ENCODE data around the gene GALK2. TPM values are rescaled to one million over a fixed set of nuclear protein-coding genes. Genes with fewer than 3 reads are reported as not detected.

GALK2 gene
- total and polyA plus RNA-seq, 7 donors, result 14.7 to 36.0 (median 16.3) TPM

DNA sequence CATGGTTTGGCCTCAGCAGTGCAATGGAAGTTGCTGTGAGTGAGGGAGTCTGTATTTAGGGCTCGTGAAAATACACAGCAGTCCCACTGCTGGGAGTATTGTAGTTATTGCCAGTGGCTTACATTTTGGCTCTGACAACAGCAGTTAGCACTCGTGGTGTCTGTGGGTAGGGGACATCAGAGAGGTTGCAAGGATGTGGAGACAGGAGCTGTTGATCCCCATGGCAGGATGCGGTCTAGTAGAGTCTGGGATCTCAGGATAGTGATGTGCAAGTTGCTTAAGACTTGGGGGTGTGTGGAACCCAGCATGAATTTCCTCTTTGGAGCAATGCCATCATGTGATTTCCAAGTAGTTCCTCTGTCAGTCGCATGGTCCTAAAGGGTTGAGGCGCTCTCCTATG is 59.9 kb downstream of the GALK2 start:
- no peak for TF ChIP-seq CTCF (IDR thresholded peaks at IDR 0.05)
- 85 to 94% (median 91%) methylated on average over 5 of the region's 5 CpGs for WGBS, 3 donors

DNA sequence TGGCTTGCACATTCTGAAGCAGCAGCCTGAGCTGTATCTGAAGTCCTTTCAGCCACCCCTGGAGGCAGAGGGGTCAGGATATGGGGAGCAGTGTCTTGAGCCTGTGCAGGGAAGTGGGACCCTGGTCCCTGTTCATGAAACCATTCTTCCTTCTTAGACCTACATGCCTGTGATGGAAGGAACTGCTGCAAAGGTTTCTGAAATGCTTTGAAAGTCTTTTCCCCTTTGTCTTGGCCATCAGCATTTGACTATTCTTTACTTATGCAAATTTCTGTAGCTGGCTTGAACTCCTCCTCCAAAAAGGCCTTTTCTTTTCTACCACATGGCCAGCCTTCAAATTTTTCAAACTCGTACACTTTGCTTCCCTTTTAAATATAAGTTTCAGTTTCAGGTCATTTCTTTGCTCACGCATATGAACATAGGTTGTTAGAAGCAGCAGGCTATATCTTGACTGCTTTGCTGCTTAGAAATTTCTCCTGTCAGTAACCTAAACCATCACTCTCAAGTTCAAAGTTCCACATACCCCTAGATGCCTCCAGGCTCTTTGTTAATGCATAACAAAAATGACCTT is 62.3 kb downstream of the GALK2 start:
- H3K27me3 ChIP-seq (ENCODE audit: insufficient read depth in 3 of 3, low read length in 2 of 3), result no peaks in the 10 kb centered on the region
- H3K9me3 ChIP-seq, result peaks cover 9% of the 10 kb centered on the region
- intact Hi-C loops (cut with DNase I), result loop anchor here (10.0 kb wide), 2 partner anchors 772 to 912 kb away; no protein-coding TSS in a partner anchor
- H3K27ac ChIP-seq, result no peak overlapping the region
- DNase-seq (no peak), ATAC-seq (no peak)
- WGBS, 3 donors, result 87 to 94% (median 94%) methylated on average over 2 of the region's 2 CpGs
- no peaks in the 10 kb centered on the region for H3K36me3 ChIP-seq (ENCODE audit: insufficient read depth in 1 of 2, low read depth in 1 of 2)
- no peak overlapping the region for H3K4me3 ChIP-seq
- no peaks in the 10 kb centered on the region for H3K4me1 ChIP-seq
- no peak for TF ChIP-seq CTCF (IDR thresholded peaks at IDR 0.05)

More for the DNA sequence above, 59.9 kb downstream of the GALK2 start:
- ATAC-seq (no peak), DNase-seq (no peak)
- intact Hi-C loops (cut with DNase I), result loop anchor here (10.0 kb wide), 2 partner anchors 775 to 915 kb away; no protein-coding TSS in a partner anchor
- H3K4me3 ChIP-seq, result no peak overlapping the region
- no peak overlapping the region for H3K27ac ChIP-seq
- no peaks in the 10 kb centered on the region for H3K4me1 ChIP-seq
- no peaks in the 10 kb centered on the region for H3K36me3 ChIP-seq (ENCODE audit: insufficient read depth in 1 of 2, low read depth in 1 of 2)
- H3K9me3 ChIP-seq, result peaks cover 9% of the 10 kb centered on the region
- H3K27me3 ChIP-seq (ENCODE audit: insufficient read depth in 3 of 3, low read length in 2 of 3), result no peaks in the 10 kb centered on the region

GRCh38 chr15:49235446-49236124 is 65.5 kb downstream of the GALK2 start:
- no peaks in the 10 kb centered on the region for H3K27me3 ChIP-seq (ENCODE audit: insufficient read depth in 3 of 3, low read length in 2 of 3)
- peaks cover 0 to 9% of the 10 kb centered on the region in 2 donors for H3K36me3 ChIP-seq (ENCODE audit: insufficient read depth in 1 of 2, low read depth in 1 of 2)
- H3K4me3 ChIP-seq, result no peak overlapping the region
- 26 to 31% (median 29%) methylated on average over 3 of the region's 3 CpGs for WGBS, 3 donors
- TF ChIP-seq CTCF (IDR thresholded peaks at IDR 0.05), result peak; percentile 82
- DNase-seq (peak; percentile 30 to 46), ATAC-seq (peak; percentile 76 to 95 (median 78))
- no peaks in the 10 kb centered on the region for H3K9me3 ChIP-seq
- intact Hi-C loops (cut with DNase I), result loop anchor here (1.0 to 10.0 kb wide), 5 partner anchors 185 to 909 kb away; no protein-coding TSS in a partner anchor
- no peaks in the 10 kb centered on the region for H3K4me1 ChIP-seq
- H3K27ac ChIP-seq, result no peak overlapping the region

DNA sequence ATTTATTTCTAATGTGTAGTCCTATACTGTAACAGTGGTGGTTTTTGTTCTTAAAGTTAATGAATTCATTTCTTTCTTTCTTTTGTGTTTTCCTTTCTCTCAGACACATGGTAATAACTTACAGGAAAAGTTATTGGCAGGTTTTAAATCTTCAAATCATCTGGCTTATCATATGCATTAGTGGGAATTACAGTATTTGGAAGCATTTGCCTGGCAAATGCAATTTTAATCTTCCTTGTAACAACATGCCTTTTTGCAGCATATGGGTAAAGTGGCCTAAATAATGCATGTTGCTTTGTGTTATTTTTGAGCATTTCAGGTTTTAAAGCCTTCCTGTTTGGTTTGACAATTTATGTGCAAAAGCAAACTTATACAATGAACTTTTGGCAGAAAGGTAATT is 66.8 kb downstream of the GALK2 start:
- Histone ChIP-seq H3K9me3 (no peaks in the 10 kb centered on the region), H3K4me3 (no peak overlapping the region), H3K27ac (no peak overlapping the region), H3K27me3 (ENCODE audit: insufficient read depth in 3 of 3, low read length in 2 of 3) (no peaks in the 10 kb centered on the region), H3K4me1 (no peaks in the 10 kb centered on the region), H3K36me3 (ENCODE audit: insufficient read depth in 1 of 2, low read depth in 1 of 2) (peaks cover 0 to 9% of the 10 kb centered on the region in 2 donors)
- TF ChIP-seq CTCF (IDR thresholded peaks at IDR 0.05), result no peak
- DNase-seq (no peak), ATAC-seq (no peak)
- intact Hi-C loops (cut with DNase I), result loop anchor here (10.0 kb wide), 2 partner anchors 768 to 908 kb away; no protein-coding TSS in a partner anchor
